Measurements from ENCODE around the gene HMGB2.

GRCh38 chr4:173357939-173358338, 23.8 kb upstream of the HMGB2 start:
- TF ChIP-seq SIN3A (IDR thresholded peaks at IDR 0.05; ENCODE audit: borderline replicate concordance, insufficient read depth, low read length) (no peak), POLR2AphosphoS5 (IDR thresholded peaks at IDR 0.05; ENCODE audit: low read depth, low read length) (no peak), TAF1 (IDR thresholded peaks at IDR 0.05; ENCODE audit: borderline replicate concordance, insufficient read depth, low read length) (no peak), FOXP2 (optimal IDR thresholded peaks at IDR 0.05; ENCODE audit: borderline replicate concordance, extremely low read depth, extremely low read length, insufficient read depth) (no peak)
- TF ChIP-seq, protein P1, sequence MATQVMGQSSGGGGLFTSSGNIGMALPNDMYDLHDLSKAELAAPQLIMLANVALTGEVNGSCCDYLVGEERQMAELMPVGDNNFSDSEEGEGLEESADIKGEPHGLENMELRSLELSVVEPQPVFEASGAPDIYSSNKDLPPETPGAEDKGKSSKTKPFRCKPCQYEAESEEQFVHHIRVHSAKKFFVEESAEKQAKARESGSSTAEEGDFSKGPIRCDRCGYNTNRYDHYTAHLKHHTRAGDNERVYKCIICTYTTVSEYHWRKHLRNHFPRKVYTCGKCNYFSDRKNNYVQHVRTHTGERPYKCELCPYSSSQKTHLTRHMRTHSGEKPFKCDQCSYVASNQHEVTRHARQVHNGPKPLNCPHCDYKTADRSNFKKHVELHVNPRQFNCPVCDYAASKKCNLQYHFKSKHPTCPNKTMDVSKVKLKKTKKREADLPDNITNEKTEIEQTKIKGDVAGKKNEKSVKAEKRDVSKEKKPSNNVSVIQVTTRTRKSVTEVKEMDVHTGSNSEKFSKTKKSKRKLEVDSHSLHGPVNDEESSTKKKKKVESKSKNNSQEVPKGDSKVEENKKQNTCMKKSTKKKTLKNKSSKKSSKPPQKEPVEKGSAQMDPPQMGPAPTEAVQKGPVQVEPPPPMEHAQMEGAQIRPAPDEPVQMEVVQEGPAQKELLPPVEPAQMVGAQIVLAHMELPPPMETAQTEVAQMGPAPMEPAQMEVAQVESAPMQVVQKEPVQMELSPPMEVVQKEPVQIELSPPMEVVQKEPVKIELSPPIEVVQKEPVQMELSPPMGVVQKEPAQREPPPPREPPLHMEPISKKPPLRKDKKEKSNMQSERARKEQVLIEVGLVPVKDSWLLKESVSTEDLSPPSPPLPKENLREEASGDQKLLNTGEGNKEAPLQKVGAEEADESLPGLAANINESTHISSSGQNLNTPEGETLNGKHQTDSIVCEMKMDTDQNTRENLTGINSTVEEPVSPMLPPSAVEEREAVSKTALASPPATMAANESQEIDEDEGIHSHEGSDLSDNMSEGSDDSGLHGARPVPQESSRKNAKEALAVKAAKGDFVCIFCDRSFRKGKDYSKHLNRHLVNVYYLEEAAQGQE (IDR thresholded peaks at IDR 0.05; ENCODE audit: insufficient read depth in 1 of 2, low read depth in 2 of 2, low read length in 2 of 2): no peak

All from PFSK-1 (cell line).